ENCODE results near the gene DNMT3L.
"Not testable (repeated sequence)": the region's sequence is repeated elsewhere in the genome, so short reads cannot be mapped to it uniquely, and the experiment has no call there.

DNMT3L gene

DNA sequence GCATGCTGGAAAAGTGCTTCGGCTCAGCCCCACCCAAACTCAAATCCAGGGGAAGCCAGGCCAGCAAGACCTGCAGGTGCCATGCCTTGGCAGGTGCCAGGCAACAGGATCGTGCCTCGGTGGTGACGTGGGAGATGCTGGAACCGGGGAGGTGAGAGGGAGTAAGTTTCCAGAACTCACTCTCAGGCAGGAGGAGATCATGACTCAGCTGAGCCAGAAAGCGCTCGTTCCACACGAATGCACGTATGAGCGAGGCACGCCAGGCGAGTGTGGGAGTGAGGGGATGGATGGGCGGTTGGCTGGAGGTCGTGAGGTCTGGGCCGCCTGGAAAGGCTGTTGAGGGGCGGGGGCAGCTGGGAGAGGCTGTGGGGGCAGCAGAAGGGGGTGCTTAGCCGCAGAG is 13.8 kb downstream of the DNMT3L start:
- DNase-seq (ENCODE audit: low read depth), result not testable (repeated sequence)

DNA sequence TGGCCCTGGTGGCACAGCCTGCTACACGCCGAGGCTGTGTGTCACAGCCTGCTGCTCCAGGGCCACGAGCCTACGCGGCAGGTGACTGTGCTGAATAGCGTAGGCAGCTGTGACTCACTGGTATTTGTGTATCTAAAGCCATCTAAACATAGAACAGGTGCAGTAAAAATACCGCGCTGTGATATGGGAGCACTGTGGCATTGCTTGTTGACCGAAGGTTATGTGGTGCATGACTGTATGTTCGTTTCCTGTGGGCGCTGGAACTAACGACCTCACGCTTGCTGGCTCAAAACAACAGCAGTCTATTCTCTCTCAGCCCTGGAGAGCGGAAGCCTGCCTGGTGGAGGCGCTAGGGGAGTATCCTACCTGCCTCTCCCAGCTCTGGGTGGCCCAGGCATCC is 17.7 kb downstream of the DNMT3L start:
- DNase-seq (ENCODE audit: low read depth), result not testable (repeated sequence)

DNA sequence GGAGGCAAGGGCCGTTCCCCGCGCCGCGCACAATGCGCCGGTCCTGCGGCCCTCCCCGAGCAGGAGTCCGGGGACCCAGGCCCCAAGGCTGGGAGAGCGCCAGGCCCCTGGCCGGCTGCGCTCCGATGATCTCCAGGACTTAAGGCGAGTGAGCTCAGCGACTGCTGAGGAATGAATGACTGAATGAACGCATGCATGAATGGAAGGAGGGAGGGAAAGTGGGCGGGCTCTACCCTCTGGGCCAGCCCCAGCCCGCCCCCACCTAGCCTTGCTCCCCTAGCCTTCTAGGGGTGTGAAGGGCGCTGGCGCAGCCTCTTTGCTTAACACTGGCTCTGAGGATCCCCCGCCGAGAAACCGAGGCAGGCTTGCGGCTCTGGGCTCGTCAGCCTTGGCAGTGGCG is 20.4 kb downstream of the DNMT3L start:
- not testable (repeated sequence) for DNase-seq (ENCODE audit: low read depth)

DNA sequence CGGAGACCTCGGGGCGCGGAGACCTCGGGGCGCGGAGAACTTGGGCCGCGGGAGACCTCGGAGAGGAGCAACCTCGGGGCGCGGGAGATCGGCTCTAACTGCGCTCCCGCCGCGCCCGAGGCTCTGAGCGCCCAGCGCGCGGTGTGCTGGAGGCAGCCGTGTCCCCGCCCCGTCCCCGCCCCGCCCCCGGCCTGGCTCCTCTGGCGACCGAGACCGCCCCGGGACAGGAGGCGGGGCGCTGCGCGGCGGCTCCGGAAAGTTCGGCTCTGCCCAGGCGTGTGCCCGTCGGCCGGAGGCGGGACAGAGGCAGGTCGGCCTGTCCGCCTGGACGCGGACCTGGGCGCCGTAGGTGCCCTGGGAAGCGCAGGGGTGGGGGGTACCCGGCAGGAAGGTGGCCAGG is 20.9 kb downstream of the DNMT3L start, which contains the start of gene ICOSLG:
TSS of gene ICOSLG (minus strand) at position 102 of the 400 bp plus-strand sequence. CDS start 126 bp downstream, outside the sequence.
- DNase-seq (ENCODE audit: low read depth), result not testable (repeated sequence)

DNA sequence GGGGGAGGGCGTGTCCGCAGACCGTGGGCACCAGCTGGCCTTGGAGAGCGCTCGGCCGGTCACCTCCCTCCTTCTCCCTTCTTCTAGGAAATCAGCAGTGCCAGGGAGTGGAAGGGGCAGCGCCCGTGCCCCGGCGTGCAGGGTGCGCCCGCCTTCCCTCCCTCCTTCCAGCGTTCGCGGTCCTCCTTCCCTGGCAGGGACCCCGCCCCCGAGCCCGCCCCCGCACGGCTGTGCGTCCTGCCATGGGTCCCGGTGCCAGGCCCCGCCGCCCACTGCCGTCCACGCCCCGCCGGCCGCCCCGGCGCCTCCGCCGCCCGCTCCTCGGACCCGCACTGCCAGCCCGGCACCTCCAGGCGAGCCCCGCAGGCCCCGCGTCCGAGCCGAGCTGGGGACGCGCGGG is 21.3 kb downstream of the DNMT3L start:
- not testable (repeated sequence) for DNase-seq (ENCODE audit: low read depth)

DNA sequence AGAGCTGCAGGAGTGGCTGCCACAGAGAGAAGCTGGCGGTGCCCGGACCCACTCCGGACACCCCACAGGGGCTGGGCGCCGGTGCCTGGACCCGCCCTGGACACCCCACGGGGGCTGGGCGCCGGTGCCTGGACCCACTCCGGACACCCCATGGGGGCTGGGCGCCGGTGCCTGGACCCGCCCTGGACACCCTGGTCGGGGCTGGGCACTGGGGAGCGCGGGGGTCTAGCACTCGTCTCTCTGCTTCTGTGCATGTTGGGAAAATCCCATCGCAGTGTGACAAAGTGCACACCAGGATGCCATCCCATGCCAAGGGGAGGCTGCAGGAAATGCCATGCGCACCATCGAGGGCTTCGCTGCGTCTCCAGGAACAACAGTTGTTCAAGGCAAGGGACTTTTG is 32.1 kb downstream of the DNMT3L start:
- DNase-seq (ENCODE audit: low read depth), result not testable (repeated sequence)

DNA sequence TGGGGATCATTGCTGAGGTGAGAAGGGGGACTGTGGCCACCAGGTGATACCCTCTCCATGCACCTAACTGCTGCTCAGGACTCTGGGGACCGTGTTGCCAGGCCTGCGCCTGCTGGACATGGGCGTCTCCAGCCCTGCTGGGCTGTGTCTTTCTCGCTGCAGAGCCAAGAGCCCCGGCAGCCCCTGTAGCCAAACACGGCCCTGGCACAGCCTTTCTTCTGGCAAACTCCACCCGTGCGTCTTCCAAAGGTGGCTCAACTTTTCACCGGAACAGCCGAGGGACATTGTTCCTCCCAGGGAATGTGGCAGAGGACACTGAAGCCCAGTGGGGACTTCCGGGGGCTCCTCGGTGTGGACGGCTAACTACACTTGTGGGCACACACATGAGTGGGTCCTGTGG is 33.6 kb downstream of the DNMT3L start:
- not testable (repeated sequence) for DNase-seq (ENCODE audit: low read depth)

DNA sequence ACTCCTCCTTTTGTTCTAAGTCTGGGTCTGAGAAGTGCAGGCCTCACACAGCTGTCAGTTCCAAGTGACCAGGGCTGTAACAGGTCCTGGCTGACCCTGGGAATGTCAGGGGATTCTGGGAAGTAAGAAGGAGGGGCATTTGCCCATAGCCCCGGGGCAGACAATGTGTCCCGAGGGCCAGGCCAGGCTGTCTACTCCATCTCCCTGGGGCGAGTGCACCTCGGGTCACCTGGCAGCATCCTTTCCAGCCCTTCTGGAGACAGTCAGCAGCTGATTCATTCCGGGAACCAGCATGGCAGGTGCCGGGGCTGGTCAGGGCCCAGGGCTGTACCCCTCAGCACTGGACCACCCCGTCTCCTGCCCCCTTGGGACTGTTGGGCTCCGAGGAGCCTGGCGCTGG is 34.1 kb downstream of the DNMT3L start:
- not testable (repeated sequence) for DNase-seq (ENCODE audit: low read depth)

DNA sequence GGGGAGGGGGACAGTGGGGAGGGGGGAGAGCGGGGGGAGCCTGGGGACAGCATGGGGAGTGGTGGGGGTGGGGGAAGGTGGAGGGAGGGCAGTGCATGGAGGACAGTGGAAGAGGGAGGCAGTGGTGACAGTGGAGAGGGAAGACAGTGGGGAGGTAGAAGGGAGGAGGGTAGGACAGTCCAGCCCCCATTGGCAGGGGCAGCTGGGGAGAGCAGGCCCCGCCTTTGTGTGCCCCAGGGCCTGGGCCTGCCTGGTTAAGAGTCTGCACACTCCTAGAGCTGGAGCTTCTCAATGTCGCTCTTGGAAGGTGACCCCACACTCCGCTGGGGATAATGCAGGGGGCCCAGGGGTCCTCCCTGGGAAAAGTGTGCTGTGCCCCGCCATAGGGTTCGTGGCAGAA is 36.1 kb downstream of the DNMT3L start:
- DNase-seq (ENCODE audit: low read depth), result not testable (repeated sequence)

DNA sequence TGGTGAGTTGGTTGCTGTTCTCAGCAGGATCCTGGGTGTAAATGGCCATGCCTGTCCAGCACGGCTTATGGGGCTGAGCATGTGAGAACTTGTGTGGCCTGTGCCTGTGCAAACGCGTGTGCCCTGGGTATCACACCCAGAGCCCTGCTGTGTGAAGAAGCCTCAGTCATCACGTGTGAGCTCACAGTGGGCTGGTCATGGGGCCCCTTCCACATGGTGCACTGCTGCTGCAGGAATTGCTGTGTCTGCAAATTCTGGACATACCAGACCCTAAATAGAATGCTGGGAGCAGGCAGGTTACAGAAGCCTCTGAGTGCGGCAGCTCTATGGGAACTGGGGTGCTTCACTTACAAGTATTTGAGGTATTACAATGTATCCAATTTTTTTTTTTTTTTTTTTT is 38.4 kb downstream of the DNMT3L start:
- not testable (repeated sequence) for DNase-seq (ENCODE audit: low read depth)

DNA sequence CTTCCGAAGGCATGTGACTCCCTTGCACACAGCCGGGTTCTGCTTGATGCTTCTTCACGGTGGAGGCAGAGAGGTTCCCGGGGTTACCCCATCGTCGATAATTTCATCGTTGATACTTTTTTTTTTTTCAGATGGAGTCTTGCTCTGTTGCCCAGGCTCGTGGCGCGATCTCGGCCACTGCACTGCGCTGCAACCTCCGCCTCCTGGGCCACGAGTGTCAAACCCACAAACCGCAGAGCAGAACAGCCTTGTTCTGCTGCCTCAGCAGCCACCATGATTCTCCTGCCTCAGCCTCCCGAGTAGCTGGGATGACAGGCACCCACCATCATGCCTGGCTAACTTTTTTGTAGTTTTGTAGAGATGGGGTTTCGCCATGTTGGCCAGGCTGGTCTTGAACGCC is 41.0 kb downstream of the DNMT3L start:
- not testable (repeated sequence) for DNase-seq (ENCODE audit: low read depth)

DNA sequence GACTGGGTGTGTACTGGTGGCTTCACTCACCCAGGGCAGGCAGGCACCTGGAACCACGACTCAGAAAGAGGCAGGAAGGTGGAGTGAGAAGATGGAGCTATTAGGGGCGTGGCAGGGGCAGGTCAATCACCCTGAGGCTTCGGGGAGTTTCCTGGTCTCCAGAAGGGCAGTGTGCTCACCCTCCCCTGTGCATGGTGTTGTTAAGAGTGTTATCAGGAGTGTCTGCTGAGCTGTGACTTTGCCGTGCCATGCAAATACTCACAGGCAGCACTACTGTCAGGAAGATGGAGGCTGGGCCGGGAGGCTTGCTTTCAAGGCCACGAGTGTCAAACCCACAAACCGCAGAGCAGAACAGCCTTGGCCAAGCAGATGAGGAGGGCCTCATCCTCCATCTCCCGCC is 43.2 kb downstream of the DNMT3L start:
- DNase-seq (ENCODE audit: low read depth), result not testable (repeated sequence)

DNA sequence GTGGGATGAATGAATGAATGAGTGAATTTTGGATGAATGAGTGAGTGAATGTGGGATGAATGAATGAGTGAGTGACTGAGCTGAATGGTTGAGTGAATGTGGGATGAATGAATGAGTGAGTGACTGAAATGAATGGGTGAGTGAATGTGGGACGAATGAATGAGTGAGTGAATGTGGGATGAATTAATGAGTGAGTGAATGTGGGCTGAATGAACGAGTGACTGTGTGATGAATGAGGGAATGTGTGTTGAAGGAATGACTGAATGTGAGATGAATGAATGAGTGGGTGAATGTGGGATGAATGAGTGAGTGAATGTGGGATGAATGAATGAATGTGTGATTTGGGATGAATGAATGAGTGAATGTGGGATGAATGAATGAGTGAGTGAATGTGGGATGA is 49.7 kb downstream of the DNMT3L start:
- DNase-seq (ENCODE audit: low read depth), result not testable (repeated sequence)

DNA sequence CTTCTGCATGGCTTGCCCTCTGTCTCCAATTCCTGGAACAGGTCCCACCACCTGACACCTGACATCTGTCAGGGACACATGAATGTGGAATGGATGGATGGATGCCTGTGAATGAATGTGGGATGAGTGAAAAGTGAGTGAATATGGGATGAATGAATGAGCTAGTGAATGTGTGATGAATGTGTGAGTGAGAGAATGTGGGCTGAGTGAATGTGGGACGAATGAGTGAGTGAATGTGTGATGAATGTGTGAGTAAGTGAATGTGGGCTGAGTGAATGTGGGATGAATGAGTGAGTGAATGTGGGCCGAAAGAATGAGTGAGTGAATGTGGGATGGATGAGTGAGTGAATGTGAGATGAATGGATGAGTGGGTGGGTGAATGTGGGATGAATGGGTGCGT is 50.1 kb downstream of the DNMT3L start:
- DNase-seq (ENCODE audit: low read depth), result not testable (repeated sequence)

DNA sequence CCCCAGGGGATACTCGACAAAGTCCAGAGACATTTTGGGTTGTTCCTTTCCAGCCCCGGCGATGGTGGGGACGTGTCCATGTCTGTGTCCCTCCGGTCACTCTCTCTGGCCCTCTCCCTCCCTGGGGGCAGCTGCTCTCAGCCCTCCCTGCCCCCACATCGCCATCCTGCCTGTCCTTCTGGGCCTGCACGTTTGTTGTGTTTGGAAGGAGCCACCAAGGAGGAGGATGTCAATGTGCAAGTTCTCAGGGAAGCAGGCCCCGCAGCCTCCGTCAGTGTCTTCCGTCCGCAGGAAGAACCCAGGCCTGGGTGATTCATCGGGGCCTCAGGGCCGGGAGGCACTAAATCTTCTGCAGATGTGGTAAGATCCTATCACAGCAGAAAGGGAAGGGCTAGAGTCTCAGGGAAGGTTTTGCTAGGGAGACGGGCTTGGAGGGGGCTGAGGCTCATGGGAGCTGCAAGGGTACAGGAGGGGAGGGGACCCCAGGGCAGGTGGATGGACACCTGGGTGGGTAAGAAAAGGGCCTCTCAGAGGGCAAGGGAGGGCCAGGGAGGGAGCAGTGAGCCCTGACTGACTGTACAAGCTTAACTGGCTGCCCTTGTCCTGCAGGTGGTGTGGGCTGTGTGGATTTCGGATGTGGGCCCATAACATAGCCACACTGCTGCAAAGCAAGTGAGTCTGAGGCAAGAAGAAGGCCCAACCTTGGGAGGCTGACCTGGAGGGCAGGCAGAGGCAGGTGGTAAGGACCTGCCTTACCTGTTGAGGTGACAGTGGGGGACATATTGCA is 53.6 kb downstream of the DNMT3L start:
- not testable (repeated sequence) for DNase-seq (ENCODE audit: low read depth)

DNA sequence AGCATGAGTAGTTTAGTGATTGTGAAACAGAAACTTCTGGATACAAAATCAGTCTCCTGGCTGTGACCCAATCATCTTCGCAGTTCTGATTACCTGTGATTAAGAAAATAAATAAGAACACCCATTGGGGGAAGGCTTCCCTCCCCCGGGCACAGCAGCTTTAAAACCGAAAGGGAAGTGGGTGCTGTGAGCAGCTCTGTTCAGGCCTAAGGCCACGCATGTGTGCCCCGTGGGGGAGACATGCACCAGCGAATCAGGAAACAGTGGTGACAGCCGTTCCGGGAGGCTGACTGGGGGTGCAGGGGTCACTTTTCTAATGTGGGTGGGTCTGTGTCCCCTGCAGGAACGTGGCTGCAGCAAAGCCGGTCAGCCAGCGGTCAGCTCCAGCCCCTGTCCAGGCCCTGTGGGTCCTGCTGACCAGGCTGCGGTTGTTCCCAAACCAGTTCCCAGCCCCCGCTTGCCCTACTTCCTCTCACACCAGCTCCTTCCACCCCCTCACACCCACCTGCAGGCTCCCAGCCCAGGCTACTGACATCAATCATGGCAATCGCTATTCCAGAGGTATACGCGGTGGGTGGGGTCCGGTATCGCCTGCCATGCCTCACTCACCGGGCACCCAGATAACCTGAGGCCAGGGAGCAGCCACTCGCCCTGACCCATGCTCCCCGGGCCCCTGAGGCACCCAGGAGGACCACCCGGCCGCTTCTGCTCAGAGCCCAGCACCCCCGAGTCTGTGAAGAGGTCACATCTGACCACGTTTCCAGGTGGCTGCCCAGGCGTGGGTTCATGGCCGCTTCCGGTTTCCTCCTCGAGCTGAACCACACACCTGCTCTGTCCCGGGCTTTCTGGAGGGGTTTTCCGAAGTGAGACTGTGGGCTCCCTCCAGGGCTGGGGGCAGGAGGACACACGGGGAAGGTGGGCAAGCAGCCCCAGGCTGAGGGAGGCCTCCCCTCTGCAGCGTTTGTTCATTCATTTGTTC is 54.7 kb downstream of the DNMT3L start:
- not testable (repeated sequence) for DNase-seq (ENCODE audit: low read depth)

DNA sequence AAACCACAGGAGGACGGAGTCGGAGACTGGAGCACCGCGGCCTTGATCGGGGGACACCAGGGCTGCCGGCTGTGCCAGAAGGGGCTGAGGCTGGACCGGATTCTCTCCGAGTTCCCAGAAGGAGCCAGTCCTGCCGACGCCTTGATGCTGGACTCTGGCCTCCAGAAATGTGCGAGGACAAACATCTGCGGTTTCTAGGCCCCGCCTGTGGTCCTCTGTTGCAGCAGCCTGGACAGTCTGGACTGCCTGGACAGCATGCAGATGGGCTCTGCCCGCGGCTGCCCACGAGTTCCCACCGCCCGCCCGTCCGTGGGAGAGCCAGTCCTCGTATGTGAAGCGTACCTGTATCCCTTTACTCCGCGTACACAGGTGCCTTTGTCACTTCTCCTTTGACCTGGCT is 55.5 kb downstream of the DNMT3L start:
- not testable (repeated sequence) for DNase-seq (ENCODE audit: low read depth)

DNA sequence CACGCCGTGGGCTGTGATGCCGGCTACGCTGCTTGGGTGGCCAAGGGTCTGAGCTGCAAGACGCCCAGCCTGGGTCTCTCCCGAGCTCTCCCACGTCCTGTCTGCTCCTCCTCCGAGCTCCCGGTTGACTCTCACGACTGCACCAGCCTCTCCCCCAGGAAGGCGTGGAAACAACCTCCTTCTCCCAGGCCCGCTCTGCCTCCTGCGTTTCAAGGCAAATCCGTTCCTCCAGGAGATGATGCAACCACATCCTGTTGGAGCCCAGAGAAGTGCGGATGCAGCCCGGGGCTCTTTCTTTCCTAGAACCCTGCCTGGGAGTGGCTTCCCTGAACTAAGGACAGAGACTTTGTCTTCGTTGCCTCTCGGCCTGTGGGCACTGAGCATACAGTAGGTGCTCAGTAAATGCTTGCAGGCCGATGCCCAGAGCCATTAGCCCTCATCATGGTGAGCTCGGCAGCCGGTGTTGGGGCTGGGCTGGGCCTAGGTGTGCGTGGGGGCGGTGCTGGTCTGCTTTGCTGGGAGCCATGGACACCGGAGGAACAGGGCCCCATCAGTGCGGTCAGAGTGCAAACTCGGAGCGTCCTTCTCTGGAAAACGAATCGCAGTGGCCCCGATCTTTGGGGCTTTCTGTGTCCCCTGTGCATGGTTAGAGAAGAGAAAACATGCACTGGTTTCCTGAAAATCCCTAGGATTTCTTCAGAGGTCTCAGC is 59.0 kb downstream of the DNMT3L start:
- DNase-seq (ENCODE audit: low read depth), result not testable (repeated sequence)

DNA sequence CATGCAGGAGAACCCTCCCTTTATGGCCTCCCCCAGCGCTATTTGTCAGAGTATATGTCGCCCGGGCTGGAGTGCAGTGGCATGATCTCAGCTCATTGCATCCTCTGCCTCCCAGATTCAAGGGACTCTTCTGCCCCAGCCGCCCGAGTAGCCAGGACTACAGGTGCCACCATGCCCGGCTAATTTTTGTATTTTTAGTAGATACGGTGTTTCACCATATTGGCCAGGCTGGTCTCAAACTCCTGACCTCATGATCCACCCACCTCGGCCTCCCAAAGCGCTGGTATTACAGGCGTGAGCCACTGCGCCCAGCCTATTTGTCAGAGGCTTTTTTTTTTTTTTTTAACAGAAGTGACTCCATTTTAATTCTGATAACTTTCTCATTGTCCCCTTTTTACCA is 61.7 kb downstream of the DNMT3L start:
- not testable (repeated sequence) for DNase-seq (ENCODE audit: low read depth)

DNA sequence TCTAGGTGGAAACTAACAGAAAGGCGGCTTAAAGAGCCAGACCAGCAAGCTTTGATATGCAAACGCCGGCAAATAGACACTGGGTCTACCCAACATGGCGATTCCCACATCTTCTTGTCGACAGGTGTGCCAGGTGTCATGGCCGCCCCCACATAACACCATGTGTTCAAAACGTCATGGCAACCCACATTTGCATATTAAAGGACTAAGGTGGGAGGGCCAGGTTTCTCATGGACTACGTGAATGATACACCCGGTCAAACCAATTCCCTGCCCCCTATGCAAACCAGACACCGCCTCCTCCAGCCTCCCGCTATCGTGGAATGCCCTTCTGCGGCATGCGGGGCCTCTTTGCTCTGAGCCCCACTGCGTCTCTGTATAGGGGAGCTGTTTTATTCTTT is 62.2 kb downstream of the DNMT3L start:
- no peak for DNase-seq (ENCODE audit: low read depth)

DNA sequence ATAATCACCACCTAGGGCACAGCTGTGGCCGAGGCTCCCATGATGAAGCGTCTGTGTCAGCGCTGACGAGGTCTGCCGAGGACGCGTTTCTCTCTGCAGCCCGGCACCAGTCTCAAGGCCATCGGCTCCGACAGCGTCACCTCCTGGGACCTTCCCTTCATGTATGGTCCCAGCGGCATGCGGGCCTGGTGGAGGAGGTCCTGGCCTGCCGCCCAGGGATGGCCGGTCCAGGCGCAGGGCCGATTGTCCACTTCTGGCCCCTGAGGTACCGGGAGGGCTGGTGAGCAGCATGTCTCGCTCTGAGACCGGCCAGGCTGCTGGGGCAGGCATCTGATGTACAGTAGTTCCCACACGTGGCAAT is 64.6 kb downstream of the DNMT3L start:
- not testable (repeated sequence) for DNase-seq (ENCODE audit: low read depth)
